ENCODE data around the gene LMAN2L.
"Not testable (repeated sequence)": the region's sequence is repeated elsewhere in the genome, so short reads cannot be mapped to it uniquely, and the experiment has no call there.

LMAN2L gene

GRCh38 chr2:96685577-96686459 is 54.0 kb downstream of the LMAN2L start:
- DNase-seq, result no peak

DNA sequence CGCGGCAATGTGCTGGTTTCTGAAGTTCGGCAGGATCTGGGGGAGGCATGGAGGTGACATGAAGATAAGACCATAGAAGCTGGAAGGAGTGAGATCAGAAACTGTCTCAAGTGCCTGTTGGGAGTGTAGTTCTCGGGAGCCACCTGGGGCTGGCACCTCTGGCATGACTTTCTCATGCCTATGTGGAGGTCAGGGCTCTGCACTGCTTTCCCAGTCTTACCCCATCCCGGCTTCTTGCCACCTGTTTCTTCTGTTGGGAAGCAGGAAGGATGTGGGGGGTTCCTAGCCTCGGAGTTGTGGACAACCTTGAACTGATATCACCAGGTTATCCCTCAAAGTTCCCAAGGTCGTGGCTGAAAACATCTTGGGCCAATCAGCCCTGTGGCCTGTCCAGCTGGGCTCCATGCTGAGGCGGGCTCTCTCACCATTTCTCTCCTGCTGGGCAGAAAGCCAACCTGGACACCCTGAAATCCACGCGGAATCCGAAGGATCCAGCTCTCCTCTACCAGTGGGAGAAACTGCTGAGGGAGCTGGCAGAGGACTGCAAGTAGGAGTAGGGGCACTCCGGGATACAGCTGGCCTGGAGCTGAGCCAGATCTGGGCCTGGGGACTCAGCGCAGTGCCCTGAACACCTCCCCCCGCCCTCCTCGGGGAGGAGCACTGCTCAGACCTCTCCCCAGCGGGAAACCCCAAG is 54.8 kb downstream of the LMAN2L start:
- DNase-seq, result no peak

- DNase-seq, result no peak
These were observed 55.7 kb downstream of the LMAN2L start for GRCh38 chr2:96683972-96684820.

GRCh38 chr2:96683307-96683706 is 56.6 kb downstream of the LMAN2L start:
- no peak for DNase-seq

DNA sequence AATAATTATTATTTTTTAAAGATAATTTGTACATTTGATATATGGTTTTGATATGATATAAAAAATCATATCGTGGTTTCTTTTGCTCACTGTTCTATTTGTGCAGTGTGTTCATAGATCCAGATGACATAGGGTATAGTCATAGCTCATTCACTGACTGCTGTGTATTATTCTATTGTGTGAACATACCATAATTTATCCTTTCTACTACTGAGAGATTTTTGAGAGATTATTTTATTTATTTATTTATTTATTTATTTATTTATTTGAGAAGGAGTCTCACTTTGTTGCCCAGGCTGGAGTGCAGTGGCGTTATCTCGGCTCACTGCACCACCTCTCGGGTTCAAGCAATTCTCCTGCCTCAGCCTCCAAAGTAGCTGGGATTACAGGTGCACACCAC is 58.3 kb downstream of the LMAN2L start:
- DNase-seq, result no peak

GRCh38 chr2:96680561-96681141 is 59.2 kb downstream of the LMAN2L start:
- DNase-seq, result no peak

- DNase-seq, result no peak
These were observed 60.0 kb downstream of the LMAN2L start for GRCh38 chr2:96679848-96680247.

- no peak for DNase-seq
These were observed 70.2 kb downstream of the LMAN2L start for GRCh38 chr2:96669539-96670215.

DNA sequence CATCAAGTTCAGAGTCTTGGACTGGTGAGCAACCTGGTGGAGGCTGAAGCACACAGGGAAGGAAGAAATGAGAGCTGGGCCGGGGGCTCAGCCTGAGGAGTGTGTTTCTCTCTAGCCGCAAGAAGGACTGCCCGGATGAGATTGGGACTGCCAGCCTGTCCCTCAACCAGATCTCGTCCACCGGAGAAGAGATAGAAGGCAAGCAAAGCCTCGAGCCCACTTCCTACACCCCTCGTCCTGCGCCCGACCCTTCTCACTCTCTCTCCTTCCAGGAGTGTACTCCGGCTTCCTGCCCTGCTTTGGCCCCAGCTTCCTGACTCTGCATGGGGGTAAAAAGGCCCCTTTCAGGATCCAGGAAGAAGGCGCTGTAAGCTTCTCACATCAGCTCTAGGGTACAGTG is 71.1 kb downstream of the LMAN2L start:
- DNase-seq, result no peak

DNA sequence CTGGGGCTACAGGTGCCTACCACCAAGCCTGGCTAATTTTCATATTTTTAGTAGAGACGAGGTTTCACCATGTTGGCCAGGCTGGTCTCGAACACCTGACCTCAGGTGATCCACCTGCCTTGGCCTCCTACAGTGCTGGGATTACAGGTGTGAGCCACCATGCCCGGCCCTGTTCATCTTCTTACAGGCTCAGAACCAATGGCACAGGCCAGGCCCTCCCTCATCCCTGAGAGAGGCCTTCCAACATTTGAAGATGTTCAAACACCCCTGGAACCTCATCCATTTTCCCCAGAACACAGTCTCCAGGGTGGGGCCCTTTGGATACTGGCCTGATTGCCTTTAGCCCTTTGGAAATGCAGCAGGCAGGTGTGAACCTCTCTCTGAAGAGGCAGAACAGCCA is 74.1 kb downstream of the LMAN2L start:
- not testable (repeated sequence) for DNase-seq

DNA sequence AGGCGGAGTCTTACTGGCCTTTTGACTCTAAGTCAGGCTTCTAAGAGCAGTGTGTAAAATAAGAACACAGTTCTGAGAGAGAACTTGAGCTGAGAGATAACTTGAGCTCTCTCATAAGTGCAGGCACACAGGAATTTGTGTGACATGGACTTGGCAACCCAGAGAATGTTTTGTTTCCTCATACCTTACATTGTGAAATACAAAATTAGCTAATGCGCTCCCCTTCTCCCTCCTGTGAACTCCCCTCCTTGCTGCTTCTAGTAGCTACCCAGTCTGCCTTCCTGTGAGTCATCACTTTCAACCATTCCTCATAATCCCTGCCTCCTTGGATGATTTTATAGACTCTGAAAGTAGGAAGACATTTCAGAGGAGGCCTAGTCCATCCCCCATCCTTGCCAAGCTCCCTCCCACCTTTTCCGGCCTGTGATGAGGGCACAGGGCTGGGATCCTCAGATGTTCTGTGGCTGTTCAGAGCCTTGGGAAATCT is 74.7 kb downstream of the LMAN2L start:
- DNase-seq, result no peak

- DNase-seq, result no peak
These were observed 75.4 kb downstream of the LMAN2L start for GRCh38 chr2:96664366-96664925.

DNA sequence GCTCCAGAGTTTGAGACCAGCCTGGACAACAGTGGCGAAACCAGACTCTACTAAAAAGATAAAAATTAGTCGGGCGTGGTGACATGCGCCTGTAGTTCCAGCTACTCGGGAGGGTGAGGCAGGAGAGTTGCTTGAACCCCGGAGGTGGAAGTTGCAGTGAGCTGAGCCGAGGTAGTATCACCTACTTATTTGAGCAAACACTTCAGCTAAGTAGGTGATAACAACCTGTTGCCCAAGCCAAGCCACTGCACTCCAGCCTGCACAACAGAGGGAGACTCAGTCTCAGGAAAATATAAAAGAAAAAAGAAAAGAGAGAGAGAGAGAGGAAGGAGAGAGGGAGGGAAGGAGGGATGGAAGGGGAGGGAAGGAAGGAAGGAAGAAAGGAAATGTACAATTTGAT is 76.0 kb downstream of the LMAN2L start:
- DNase-seq, result no peak

GRCh38 chr2:96663177-96663576 is 76.7 kb downstream of the LMAN2L start:
- DNase-seq, result no peak

DNA sequence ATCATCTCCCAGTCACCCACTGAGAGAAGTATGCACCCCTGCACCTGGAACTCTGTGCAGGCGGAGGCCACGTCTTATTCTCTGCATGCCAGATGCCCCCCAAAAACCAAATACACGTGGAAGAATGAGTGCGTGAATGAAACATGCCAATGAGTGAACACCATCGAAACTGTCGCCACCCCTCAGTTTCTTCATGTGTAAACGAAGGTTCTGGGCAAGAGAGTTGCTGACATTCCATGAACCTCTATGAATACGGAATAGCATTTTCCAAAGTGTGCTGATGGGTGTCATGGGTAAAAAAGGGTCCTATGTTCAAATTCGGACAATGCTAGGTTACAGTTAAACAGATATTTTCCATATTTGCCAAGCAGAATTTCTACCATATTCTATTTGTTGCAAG is 77.5 kb downstream of the LMAN2L start:
- DNase-seq, result no peak

- DNase-seq, result no peak
These were observed 78.5 kb downstream of the LMAN2L start for GRCh38 chr2:96661324-96661723.

- no peak for DNase-seq
These were observed 83.3 kb downstream of the LMAN2L start for GRCh38 chr2:96656540-96656939.

Data from NCI-H1436 treated with DMSO at 0.1 percent for 48 hours (cell line).